Natural killer cell (primary cell): ENCODE measurements around the gene RAP1GAP. TPM values are rescaled to one million over a fixed set of nuclear protein-coding genes. Genes with fewer than 3 reads are reported as not detected.

Experiments
- ATAC-seq, 3 donors: fragments of 150-1000 bp in 2 of 3; fragments of 200-7000 bp in 1 of 3; cut with Tn5 transposase; 1 replicate in 1 of 3; 2 replicates in 2 of 3; pipeline ENCODE4 v1.10.0; 2021; ENCODE audit warnings: mild to moderate bottlenecking in 2 of 3, moderate library complexity in 2 of 3
- DNase-seq, 2 donors: peaks; one replicate each; pipeline versions ENCODE4 v3.0.0 to v3.0.0-alpha.2; 2013 to 2021; ENCODE audit warnings: mixed read lengths in 1 of 2
- H3K27ac ChIP-seq: one replicate; pipeline ENCODE4 v1.5.1; 2013; ENCODE audit warnings: mild to moderate bottlenecking, low read length
- H3K27me3 ChIP-seq: one replicate; pipeline ENCODE4 v1.6.1; 2013; ENCODE audit warnings: low read length; ENCODE audit not compliant: control insufficient read depth, insufficient read depth
- H3K36me3 ChIP-seq: one replicate; pipeline ENCODE4 v1.6.1; 2013; ENCODE audit warnings: low read length; ENCODE audit not compliant: control insufficient read depth, insufficient read depth
- H3K4me1 ChIP-seq: one replicate; pipeline ENCODE4 v1.6.1; 2013; ENCODE audit warnings: low read length; ENCODE audit not compliant: control insufficient read depth, insufficient read depth
- H3K4me3 ChIP-seq: one replicate; pipeline ENCODE4 v1.5.1; 2013; ENCODE audit warnings: low read length
- H3K9me3 ChIP-seq: one replicate; pipeline ENCODE4 v1.6.1; 2013; ENCODE audit warnings: low read length; ENCODE audit not compliant: control insufficient read depth, insufficient read depth
- H3K27ac Mint-ChIP-seq, 2 donors: one replicate each; pipeline ENCODE4 v1.8.0; 2022; ENCODE audit warnings: mild to moderate bottlenecking in 2 of 2, mixed read lengths in 2 of 2, moderate library complexity in 1 of 2
- H3K27me3 Mint-ChIP-seq, 2 donors: one replicate each; pipeline ENCODE4 v1.8.0; 2022; ENCODE audit warnings: low read depth in 2 of 2, mixed read lengths in 2 of 2
- H3K36me3 Mint-ChIP-seq: one replicate; pipeline ENCODE4 v1.8.0; 2022; ENCODE audit warnings: mixed read lengths
- H3K4me1 Mint-ChIP-seq, 2 donors: one replicate each; pipeline ENCODE4 v1.8.0; 2022; ENCODE audit warnings: mixed read lengths in 2 of 2
- H3K4me3 Mint-ChIP-seq: one replicate; pipeline ENCODE4 v1.8.0; 2022; ENCODE audit warnings: mild to moderate bottlenecking, moderate library complexity, mixed read lengths
- H3K9me3 Mint-ChIP-seq, 2 donors: one replicate each; pipeline ENCODE4 v1.8.0; 2022; ENCODE audit warnings: mixed read lengths in 2 of 2
- WGBS: methylation state at CpG from one replicate; pipeline ENCODE4 v1.1.7; 2013; ENCODE audit warnings: missing lambda C conversion rate; ENCODE audit not compliant: insufficient coverage; 5-methylcytosine and 5-hydroxymethylcytosine counted together
- intact Hi-C: fragments of 100-400 bp; cut with micrococcal nuclease; formaldehyde crosslinking; loops from one replicate; pipeline ENCODE4 v1.14.2; 2022
- total RNA-seq, 4 donors: library from RNA; stranded (reverse); fragments of 120-200 nt in 1 of 4; gene quantifications; one replicate each; pipeline versions ENCODE4 v1.2.3 to v1.2.4, GENCODE V29; 2013 to 2022
- TF ChIP-seq, protein P1 (sequence below): fragments of 200-600 bp; IDR thresholded peaks from one replicate; pipeline ENCODE4 v1.8.0; 2022; ENCODE audit warnings: antibody characterized with exemption

The RAP1GAP gene
- total RNA-seq, 3 donors from 2014 or later (not counting 1 experiment from before 2014, with no cell fraction given), result 0.47 to 1.1 TPM; not detected in 1

DNA sequence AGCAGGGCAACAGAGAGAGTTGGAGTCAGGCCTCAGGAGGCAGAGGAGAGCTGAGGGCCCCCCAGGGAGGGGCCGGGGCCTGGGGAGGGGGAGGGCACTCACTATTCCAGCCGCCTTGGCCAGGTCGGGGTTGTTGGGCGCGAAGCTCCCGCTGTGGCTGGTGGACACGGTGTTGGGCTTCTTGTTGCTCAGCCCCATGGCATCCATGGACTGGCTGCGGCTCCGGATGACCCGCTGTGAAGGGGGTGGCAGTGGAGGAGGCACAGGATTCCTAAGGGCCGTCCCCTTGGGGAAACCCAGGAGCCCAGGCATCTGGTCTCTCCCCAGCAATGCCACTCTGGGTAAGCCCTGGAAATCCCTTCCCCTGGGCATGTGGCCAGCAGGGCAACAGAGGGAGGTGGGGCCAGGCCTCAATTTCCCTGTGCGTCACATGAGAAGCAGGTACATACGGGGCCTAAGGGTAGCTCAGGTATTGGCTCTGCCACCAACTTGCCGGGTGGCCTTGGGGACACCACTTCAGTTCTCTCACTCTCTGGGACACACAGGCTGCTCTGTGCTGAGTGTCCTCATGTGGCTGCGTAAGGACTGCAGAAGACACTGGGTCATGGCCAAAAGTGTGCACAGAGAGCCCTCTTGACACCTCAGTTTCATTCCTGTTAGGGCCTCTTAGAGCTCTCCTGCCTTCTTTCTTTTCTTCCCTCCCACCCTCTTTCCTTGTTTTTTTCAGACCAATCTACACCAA is 63.0 kb downstream of the RAP1GAP start:
- Mint-ChIP-seq H3K9me3 (no peaks in the 10 kb centered on the region), H3K36me3 (no peaks in the 10 kb centered on the region), H3K4me1 (peaks cover 12% of the 10 kb centered on the region in 2 donors), H3K27ac (no peak overlapping the region), H3K4me3 (no peak overlapping the region), H3K27me3 (peaks cover 12 to 15% of the 10 kb centered on the region in 2 donors)
- 94% methylated on average over 15 of the region's 15 CpGs for WGBS
- H3K36me3 ChIP-seq, result no peaks in the 10 kb centered on the region
- no peak for DNase-seq
- H3K4me3 ChIP-seq, result no peak overlapping the region
- H3K9me3 ChIP-seq, result no peaks in the 10 kb centered on the region
- intact Hi-C loops, result no loop called here
- TF ChIP-seq, protein P1, sequence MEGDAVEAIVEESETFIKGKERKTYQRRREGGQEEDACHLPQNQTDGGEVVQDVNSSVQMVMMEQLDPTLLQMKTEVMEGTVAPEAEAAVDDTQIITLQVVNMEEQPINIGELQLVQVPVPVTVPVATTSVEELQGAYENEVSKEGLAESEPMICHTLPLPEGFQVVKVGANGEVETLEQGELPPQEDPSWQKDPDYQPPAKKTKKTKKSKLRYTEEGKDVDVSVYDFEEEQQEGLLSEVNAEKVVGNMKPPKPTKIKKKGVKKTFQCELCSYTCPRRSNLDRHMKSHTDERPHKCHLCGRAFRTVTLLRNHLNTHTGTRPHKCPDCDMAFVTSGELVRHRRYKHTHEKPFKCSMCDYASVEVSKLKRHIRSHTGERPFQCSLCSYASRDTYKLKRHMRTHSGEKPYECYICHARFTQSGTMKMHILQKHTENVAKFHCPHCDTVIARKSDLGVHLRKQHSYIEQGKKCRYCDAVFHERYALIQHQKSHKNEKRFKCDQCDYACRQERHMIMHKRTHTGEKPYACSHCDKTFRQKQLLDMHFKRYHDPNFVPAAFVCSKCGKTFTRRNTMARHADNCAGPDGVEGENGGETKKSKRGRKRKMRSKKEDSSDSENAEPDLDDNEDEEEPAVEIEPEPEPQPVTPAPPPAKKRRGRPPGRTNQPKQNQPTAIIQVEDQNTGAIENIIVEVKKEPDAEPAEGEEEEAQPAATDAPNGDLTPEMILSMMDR, result no peak
- peaks cover 5% of the 10 kb centered on the region for H3K4me1 ChIP-seq
- H3K27ac ChIP-seq, result no peak overlapping the region
- H3K27me3 ChIP-seq, result no peaks in the 10 kb centered on the region
- no peak for ATAC-seq

DNA sequence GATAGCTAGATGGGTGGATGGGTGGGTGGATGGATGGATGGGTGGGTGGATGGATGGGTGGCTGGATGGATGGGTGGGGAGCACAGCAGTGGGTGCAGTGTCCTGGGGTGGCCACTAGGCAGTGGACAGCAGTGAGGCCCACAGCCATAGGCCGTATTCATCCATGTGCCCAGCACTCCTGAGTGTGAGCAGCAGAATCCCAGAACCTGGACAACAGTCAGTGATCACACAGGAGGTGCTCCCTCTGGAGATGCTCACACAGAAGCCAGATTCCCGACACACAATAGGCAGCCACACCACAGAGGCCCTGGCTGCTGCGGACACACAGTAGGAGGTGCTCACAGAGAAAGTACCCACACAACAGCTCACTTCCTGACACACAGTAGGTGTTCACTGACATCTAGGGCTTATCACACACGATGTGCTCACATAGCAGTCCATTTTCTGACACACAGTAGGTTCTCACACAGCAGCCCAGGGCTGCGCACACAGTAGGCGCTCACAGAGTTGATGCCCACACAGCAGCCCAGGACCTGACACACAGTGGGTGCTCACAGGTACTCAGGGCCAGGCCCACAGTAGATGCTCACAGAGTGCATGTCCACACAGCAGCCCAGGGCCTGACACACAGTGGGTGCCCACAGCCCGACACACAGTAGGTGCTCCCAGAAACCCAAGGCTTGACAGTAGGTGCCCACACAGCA is 64.0 kb downstream of the RAP1GAP start:
- TF ChIP-seq, protein P1, result no peak
- no peak overlapping the region for H3K4me3 Mint-ChIP-seq
- H3K36me3 Mint-ChIP-seq, result no peaks in the 10 kb centered on the region

DNA sequence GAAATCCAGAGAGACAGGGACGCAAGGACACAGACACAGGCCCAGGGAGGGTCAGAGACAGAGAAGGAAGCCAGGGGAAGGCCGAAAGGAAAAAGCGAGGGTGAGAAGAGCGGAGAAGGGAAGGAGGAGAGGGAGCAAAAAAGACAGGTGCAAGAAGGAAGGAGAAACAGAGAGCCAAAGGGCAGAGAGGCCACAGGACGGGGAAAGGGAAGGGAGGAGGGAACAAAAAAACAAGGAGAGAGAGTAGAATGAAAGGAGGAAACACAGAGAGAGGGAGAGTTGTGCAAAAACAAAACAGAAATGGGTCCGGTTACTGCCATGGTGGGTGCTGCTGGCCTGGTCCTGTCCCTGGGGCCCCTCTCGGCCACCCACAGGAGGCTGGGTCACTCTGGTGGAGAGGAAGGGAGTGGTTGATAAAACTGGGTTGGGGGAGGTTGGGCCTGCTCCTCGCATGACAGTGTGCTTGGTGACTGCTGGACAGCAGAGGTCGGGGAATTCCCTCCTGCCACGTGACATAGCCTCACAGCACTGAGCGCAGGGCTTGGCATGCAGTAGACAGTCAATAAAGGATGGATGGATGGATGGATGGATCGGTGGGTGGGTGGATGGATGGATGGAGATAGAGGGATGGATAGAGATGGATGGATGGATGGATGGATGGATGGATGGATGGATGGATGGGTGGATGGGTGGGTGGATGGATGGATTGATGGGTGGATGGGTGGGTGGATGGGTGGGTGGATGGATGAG is 64.8 kb downstream of the RAP1GAP start:
- no peak overlapping the region for H3K27ac Mint-ChIP-seq
- peaks cover 12% of the 10 kb centered on the region in 2 donors for H3K4me1 Mint-ChIP-seq
- WGBS, result 84% methylated on average over 12 of the region's 12 CpGs
- no peaks in the 10 kb centered on the region for H3K9me3 Mint-ChIP-seq
- peaks cover 12% of the 10 kb centered on the region in 2 donors for H3K27me3 Mint-ChIP-seq
- H3K4me3 ChIP-seq, result no peak overlapping the region
- intact Hi-C loops, result no loop called here
- no peak for DNase-seq
- no peak for ATAC-seq
- H3K36me3 Mint-ChIP-seq, result no peaks in the 10 kb centered on the region
- H3K27me3 ChIP-seq, result no peaks in the 10 kb centered on the region
- peaks cover 5% of the 10 kb centered on the region for H3K4me1 ChIP-seq
- H3K36me3 ChIP-seq, result no peaks in the 10 kb centered on the region
- TF ChIP-seq, protein P1, result no peak
- H3K27ac ChIP-seq, result no peak overlapping the region
- H3K9me3 ChIP-seq, result no peaks in the 10 kb centered on the region
- no peak overlapping the region for H3K4me3 Mint-ChIP-seq

More for the DNA sequence above, 64.0 kb downstream of the RAP1GAP start:
- Histone ChIP-seq H3K27ac (no peak overlapping the region), H3K27me3 (no peaks in the 10 kb centered on the region), H3K4me1 (peaks cover 5% of the 10 kb centered on the region), H3K9me3 (no peaks in the 10 kb centered on the region), H3K36me3 (no peaks in the 10 kb centered on the region), H3K4me3 (no peak overlapping the region)
- H3K27ac Mint-ChIP-seq, result no peak overlapping the region
- peaks cover 12% of the 10 kb centered on the region in 2 donors for H3K27me3 Mint-ChIP-seq
- intact Hi-C loops, result no loop called here
- ATAC-seq, result no peak
- WGBS, result 91% methylated on average over 7 of the region's 7 CpGs
- no peak for DNase-seq
- H3K9me3 Mint-ChIP-seq, result no peaks in the 10 kb centered on the region
- H3K4me1 Mint-ChIP-seq, result peaks cover 12% of the 10 kb centered on the region in 2 donors
